ENCODE measurements around the gene CALML5.

Gene CALML5

GRCh38 chr10:5533098-5533731 is 33.8 kb upstream of the CALML5 start:
- DNase-seq (ENCODE audit: low spot score), result no peak

DNA sequence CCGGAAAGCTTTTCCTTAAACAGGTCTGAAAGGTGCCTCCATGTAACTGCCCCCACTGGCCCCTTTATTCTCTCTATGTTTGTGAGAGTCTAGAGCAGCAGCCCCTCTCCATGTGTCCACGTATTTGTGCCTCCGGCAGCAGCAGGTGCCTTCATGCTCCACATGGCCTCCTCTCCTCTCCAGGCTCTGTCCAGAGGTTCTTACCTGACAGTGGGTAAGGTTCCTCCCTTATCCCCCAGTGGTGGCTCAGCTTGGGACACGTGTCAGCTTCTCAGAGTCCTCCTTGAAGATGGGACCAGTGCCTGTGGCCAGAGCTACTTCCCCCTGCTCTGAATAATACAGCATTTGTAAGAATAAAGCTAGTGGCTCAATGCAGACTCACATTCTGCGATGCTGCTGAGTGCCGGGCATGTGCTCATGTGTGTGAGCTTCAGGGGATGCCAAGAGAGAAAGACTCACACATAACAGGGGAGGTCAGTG is 33.3 kb upstream of the CALML5 start:
- DNase-seq (ENCODE audit: low spot score), result no peak

DNA sequence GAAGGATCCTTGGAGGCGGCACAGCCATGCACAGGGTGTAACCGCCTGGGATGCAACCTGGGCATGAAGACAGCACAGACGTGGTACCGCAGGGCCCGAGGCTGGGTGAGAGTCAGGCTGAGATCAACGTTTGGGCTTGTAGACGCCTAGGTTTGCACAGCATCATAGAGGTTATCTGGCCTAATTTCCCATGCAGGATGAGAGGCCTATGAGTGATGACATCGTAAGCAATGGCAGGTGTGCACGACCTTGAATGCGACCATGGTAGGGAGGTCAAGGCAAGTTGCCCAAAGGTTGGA is 32.9 kb upstream of the CALML5 start:
- no peak for DNase-seq (ENCODE audit: low spot score)

DNA sequence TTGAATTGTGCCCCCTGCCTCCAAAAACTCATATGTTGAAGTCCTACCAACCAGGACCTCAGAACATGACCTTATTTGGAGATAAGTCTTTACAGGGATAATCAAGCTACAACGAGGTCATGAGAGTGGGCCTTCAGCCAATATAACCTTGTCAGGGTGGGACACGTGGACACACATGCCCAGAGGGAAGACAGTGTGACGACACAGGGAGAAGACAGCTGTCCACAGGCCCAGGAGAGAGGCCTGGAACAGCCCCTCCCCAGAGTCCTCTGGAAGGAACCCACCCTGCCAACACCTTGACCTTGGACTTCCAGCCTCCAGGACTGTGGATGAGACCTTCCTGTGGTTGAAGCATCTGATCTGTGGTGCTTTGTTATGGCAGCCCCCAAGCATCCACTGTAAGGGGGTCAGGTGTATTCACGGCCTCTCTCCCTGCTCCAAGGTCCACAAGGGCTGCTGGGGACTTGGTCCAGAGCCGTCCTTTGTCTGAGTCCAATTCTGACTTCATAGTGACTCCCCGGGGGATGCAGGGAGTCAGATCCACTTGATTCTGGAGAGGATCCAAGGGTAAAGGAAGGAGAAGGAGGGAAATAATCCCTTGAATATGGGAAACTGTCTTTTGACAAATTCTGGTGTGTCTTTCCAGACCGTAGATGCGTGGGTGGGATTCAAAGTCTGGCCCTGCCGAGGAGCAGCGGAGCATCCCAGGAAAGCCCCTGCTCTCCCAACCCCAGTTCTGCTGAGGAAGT is 32.4 kb upstream of the CALML5 start:
- DNase-seq (ENCODE audit: low spot score), result no peak

DNA sequence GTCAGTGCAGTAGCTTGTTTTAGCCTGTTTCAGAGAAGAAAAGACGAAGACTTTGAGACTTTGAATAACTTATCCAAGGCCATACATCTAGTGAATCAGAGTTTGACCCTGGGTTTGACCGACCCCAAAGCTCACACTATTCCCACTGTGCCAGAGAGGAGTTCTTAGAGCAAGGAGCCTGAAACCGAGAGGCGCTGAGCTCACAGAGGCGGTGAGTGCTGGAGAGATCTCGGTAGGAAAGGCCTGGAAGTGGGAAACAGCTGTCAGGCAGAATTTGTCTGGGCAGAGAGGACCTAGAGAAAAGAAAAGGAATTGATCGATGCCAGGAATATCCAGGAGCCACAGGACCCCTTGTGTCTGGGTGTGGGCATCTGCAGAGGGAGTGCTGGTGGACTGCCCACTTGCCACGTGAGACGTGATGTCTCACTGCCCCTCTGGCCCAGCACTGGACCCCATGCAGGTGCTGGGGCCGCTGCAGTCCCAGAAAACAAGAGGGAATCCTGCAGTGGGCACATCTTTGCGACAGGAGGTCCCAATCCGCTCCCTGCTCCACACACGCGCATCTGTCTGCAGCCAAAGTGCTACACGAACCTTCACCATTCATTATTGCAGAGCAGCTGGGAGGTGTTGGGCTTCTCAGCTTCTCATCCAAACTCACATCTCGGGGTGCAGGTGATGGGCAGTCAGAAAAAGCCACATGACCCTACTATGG is 31.6 kb upstream of the CALML5 start:
- DNase-seq (ENCODE audit: low spot score), result no peak

GRCh38 chr10:5530412-5530806 is 31.0 kb upstream of the CALML5 start:
- no peak for DNase-seq (ENCODE audit: low spot score)

GRCh38 chr10:5529702-5530411 is 30.5 kb upstream of the CALML5 start:
- DNase-seq (ENCODE audit: low spot score), result no peak

- no peak for DNase-seq (ENCODE audit: low spot score)
Measured at GRCh38 chr10:5528989-5529701, 29.8 kb upstream of the CALML5 start.

DNA sequence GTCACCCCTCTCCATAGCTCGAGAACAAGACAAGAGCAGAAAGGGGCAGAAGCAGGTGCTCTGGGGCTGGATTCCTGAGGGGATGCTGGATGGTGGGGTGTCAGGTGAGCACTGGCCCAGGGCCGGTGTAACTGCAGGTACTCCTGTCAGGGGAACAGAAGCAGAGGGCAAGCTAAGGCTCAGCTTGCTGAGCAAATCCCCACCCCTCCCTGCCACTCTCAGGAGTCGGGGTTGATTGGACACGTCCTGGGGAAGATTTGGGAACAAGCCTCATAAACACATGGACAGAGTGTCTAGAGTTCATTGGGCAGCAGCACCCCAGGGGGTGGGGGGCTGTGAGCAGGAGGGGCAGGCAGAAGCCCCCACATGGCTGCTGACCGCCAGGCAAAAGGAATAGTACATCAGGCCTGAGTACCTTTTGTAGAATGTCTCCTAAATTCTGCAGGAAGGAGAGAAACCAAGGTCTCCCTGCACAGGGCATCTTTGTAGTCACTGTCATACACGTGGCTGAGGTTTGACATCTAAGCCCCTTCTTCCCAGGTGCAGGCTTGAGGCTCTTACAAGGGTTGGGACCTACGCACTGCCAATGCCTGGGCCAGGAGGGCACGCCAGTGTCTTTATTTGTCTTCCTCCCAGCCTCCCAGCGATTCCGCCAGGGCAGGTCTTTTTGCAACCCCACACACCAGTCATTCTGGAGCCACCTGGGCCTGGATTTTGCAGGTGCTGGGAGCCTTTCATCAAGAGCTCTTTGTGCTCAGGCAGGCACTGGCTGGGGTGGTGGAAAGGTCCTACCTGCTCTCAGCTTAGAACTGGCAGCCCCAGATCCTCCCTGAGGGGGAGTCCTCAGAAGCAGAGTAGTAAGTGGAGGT is 28.2 kb upstream of the CALML5 start:
- DNase-seq (ENCODE audit: low spot score), result peak; percentile 19

- DNase-seq (ENCODE audit: low spot score), result no peak
Measured at GRCh38 chr10:5526691-5527331, 27.4 kb upstream of the CALML5 start.

DNA sequence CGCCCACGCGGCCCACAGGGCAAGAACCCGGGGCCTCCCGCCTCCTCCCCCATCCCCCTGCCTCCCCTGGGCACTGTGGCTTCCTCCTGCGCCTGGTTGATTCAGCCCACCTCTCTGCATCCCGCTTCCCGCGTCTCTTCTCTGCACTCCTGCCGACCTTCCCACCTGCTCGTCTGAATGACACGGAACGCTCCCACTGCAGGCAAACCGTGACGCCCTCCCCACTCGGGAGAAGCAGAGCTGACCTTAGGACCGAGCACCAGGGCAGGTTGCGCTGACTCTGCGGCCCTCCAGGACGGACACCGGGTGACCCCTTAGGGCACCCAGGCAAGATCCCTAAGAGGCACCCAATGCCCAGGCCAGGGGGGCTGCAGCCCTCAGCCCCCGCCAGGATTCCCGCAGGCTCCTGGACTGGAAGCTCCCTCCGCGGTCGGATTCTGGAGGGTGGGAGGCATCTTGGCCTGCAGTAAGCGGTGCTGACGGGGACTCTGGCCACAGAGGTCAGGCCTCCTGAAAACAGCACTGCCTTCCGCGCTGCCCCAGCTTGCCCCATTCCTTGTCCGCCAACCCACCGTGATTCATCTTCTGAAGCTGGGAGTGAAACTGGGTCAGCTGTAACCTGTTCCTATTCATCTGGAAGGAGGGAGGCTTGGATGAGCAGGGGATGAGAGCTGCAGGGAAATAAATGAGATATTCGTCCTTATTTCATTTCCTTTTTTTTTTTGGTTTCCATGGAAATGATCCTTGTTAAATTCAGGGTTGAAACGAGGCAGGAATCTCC is 26.4 kb upstream of the CALML5 start:
- DNase-seq (ENCODE audit: low spot score), result no peak

DNA sequence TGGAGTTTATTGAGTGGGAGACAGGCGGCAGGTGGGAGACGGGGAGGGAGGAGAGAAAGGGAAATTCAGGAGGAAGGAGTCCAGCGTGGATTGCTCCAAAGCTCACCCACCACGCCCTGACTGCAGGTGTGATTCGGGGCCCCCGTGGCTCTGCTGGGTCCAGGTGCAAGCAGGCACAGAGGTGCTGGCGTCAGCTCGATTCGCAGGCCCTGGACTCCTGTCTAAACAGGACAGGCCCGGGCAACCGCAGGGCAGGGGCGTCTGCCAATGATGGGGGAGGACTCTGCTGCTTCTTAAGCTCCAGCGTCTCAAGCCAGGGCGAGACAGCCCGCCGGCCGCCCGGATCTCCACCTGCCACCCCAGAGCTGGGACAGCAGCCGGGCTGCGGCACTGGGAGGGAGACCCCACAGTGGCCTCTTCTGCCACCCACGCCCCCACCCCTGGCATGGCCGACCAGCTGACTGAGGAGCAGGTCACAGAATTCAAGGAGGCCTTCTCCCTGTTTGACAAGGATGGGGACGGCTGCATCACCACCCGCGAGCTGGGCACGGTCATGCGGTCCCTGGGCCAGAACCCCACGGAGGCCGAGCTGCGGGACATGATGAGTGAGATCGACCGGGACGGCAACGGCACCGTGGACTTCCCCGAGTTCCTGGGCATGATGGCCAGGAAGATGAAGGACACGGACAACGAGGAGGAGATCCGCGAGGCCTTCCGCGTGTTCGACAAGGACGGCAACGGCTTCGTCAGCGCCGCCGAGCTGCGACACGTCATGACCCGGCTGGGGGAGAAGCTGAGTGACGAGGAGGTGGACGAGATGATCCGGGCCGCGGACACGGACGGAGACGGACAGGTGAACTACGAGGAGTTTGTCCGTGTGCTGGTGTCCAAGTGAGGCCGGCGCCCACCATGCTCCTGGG is 25.5 kb upstream of the CALML5 start, which contains the start of gene CALML3:
Gene CALML3 (plus strand): TSS at position 321 of the 920 bp plus-strand sequence. CDS start 125 bp downstream, at position 446.
- DNase-seq (ENCODE audit: low spot score), result no peak

DNA sequence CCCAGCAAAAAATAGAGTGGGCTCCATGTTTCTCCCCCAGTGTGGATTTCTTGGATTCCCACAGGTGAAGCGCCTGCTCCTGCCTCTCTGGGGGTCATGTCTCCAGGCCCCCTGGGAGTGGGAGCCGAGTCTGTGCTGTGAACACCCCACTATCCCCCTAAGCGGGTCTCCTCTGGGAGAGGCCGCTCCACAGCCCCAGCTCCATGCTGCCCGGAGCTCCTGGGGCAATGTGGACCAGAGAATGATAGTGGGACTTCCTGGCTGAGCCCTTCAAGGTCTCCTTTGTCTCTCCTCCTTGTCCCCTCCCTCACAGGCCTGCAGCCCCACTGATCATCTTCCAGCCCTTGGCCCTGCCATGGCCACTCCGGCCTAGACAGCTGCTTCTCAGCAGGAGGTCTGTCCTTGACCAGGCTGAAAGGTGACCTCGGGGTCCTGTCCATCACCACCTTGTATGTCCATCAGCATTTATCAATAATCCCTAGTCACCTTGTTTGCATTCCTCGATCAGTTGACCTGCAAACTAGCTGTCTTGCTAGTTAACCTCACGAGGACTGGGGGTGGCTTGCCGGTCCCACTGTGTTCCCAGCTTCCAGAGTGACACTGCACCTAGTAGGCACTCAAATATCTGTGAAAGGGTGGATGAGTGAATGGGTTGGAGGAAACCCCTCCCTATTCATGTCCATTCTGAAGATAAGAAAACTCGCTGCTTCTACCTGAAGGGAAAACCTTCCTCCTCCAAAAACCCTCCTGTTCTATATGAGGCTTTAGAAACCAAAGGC is 24.6 kb upstream of the CALML5 start:
- DNase-seq (ENCODE audit: low spot score), result no peak

DNA sequence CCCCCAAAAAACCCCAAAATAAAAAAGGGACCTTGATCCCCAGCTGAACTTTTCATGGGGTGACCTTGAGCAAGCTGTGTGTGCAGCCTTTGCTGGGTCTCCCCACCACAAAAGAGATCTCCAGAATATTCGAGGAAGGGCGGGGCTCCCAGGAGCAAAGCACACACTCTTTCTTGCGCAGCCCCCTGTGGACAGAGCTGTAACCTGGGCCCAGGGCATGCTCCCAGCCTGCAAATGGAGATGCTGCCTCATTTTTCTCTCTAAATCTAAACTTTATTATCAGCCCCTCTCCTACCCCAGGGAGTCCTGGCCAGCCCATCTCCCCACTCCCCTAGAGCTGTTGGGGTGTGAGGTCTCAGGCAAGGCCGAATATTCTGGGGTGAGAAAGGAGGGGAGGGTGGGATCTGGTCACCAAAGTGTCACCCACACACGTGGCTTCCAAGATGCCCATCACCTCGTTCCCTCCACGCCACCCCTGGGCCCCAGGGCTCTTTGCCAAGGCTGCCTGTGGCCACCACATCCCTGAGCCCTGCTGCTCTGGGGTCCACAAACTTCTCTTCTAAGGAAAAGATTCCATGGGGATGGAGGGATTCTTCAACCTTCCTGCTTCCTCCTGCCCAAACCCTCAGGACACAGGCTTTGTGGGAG is 23.7 kb upstream of the CALML5 start:
- DNase-seq (ENCODE audit: low spot score), result no peak

DNA sequence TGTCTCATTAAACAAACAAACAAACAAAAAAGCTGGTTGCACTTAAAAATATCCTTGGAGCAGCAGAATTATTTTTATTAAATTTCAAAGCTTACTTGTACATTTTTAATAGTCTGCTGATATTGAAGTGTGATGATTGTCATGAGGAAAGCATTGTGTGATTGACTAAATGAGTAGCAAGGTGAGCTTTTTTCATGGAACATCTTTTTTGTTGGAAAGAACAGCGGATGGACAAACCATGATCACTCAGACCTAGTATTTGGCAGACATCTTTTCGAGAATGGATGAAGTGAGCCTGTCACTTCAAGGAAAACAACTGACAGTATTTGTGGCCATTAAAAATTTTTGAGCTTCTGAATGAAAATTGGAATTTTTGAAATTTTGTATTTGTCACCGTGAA is 19.7 kb upstream of the CALML5 start:
- no peak for DNase-seq (ENCODE audit: low spot score)

GRCh38 chr10:5518143-5518542 is 18.8 kb upstream of the CALML5 start:
- peak; percentile 72 for DNase-seq (ENCODE audit: low spot score)

DNA sequence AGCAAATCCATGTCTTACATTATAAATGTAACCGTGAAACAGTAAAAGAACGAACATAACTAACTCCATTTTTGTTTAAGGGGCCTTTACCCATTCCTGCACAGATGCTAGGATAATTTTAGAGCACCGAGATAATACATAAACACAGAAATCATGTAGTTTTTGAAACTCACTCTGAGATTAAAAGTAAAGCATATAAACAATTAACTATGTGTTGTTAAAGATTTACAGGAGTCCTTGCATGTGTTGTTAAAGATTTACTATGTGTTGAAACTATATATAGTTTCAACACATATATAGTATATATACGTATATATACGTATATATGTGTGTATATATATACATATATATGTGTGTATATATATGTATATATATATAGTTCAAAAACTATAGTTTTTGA is 18.2 kb upstream of the CALML5 start:
- no peak for DNase-seq (ENCODE audit: low spot score)
